Brain microvascular endothelial cell (primary cell): ENCODE data around the gene SLC44A4.
A peak's percentile ranks its signal among the peaks of the same experiment; 100 is the strongest.
"Not testable (repeated sequence)": the region's sequence is repeated elsewhere in the genome, so short reads cannot be mapped to it uniquely, and the experiment has no call there.

ENCODE experiments used
- DNase-seq: peaks from one replicate; pipeline ENCODE4 v3.0.0-alpha.2; 2020
- H3K27ac ChIP-seq: fragments of 250-450 bp; sonication (Bioruptor Pico); 2 replicates; pipeline ENCODE4 v1.5.1; 2020; ENCODE audit warnings: mild to moderate bottlenecking, moderate library complexity
- H3K27me3 ChIP-seq: fragments of 250-450 bp; sonication (Bioruptor Pico); replicated peaks from 2 replicates; pipeline ENCODE4 v1.5.1; 2020; ENCODE audit warnings: mild to moderate bottlenecking
- H3K36me3 ChIP-seq: fragments of 250-450 bp; sonication (Bioruptor Pico); replicated peaks from 2 replicates; pipeline ENCODE4 v1.5.1; 2020; ENCODE audit warnings: mild to moderate bottlenecking
- H3K4me3 ChIP-seq: 2 replicates; pipeline ENCODE4 v1.5.1; 2011; ENCODE audit warnings: low read depth, mild to moderate bottlenecking, control low read depth, low read length, moderate library complexity
- CTCF ChIP-seq: IDR thresholded peaks from 2 replicates; pipeline ENCODE4 v1.5.1; 2011; ENCODE audit warnings: low read depth, mild to moderate bottlenecking, moderate library complexity, low read length, control low read depth, inconsistent platforms; ENCODE audit errors: missing control alignments
- in situ Hi-C: cut with HindIII; loops from 2 replicates; pipeline ENCODE4 v1.10.0; 2017; ENCODE audit warnings: low sequenced_read_pairs, low pct_ligation_motif_present

Gene SLC44A4

GRCh38 chr6:31821301-31822035 lies 57.3 kb downstream of the SLC44A4 start:
- Histone ChIP-seq H3K27me3 (no peaks in the 10 kb centered on the region), H3K4me3 (peak overlapping the region; percentile 64), H3K27ac (peak overlapping the region; percentile 80), H3K36me3 (no peaks in the 10 kb centered on the region)
- no peak for TF ChIP-seq CTCF
- no peak for DNase-seq
- in situ Hi-C loops, result no loop called here

- not testable (repeated sequence) for DNase-seq, H3K27ac ChIP-seq
Measured at GRCh38 chr6:31820399-31820798, 58.4 kb downstream of the SLC44A4 start.

GRCh38 chr6:31819871-31820299 lies 58.9 kb downstream of the SLC44A4 start:
- H3K27me3 ChIP-seq, result no peaks in the 10 kb centered on the region
- in situ Hi-C loops, result no loop called here
- no peak overlapping the region for H3K27ac ChIP-seq
- no peak for DNase-seq
- no peak for TF ChIP-seq CTCF
- H3K4me3 ChIP-seq, result no peak overlapping the region
- H3K36me3 ChIP-seq, result no peaks in the 10 kb centered on the region

More at GRCh38 chr6:31820399-31820798, 58.4 kb downstream of the SLC44A4 start:
- in situ Hi-C loops, H3K36me3 ChIP-seq, H3K4me3 ChIP-seq, H3K27me3 ChIP-seq: not testable (repeated sequence)

- peak overlapping the region; percentile 1 for H3K27ac ChIP-seq
- in situ Hi-C loops, H3K27me3 ChIP-seq, H3K36me3 ChIP-seq, DNase-seq: not testable (repeated sequence)
- H3K4me3 ChIP-seq, result peak overlapping the region; percentile 51
Measured at GRCh38 chr6:31817929-31818511, 60.8 kb downstream of the SLC44A4 start.

GRCh38 chr6:31817133-31817928 lies 61.5 kb downstream of the SLC44A4 start:
- in situ Hi-C loops, DNase-seq, H3K27me3 ChIP-seq, H3K36me3 ChIP-seq: not testable (repeated sequence)
- Histone ChIP-seq H3K4me3 (peak overlapping the region; percentile 51), H3K27ac (peak overlapping the region; percentile 1)

- no peak for TF ChIP-seq CTCF
- DNase-seq, result peak; percentile 97
- H3K27me3 ChIP-seq, result no peaks in the 10 kb centered on the region
- no peaks in the 10 kb centered on the region for H3K36me3 ChIP-seq
- in situ Hi-C loops, result no loop called here
- H3K4me3 ChIP-seq, result peak within 1 kb of the TSS; percentile 73
- peak within 1 kb of the TSS; percentile 90 for H3K27ac ChIP-seq
Measured at GRCh38 chr6:31815025-31815838, 63.6 kb downstream of the SLC44A4 start, which contains the start of the genes HSPA1A and HSPA1L. TSS of gene HSPA1A (plus strand) at chr6:31815543. CDS start at chr6:31815757, 214 bp downstream. TSS of gene HSPA1L (minus strand) at chr6:31815283. CDS start at chr6:31811972, 3,311 bp downstream.

- DNase-seq, result peak; percentile 94
- H3K27me3 ChIP-seq, result no peaks in the 10 kb centered on the region
- peak overlapping the region; percentile 73 for H3K4me3 ChIP-seq
- H3K27ac ChIP-seq, result peak overlapping the region; percentile 90
- in situ Hi-C loops, result no loop called here
- TF ChIP-seq CTCF, result no peak
- no peaks in the 10 kb centered on the region for H3K36me3 ChIP-seq
Measured at GRCh38 chr6:31814677-31815024, 64.1 kb downstream of the SLC44A4 start.
